ENCODE results near the gene TLN1.

DNA sequence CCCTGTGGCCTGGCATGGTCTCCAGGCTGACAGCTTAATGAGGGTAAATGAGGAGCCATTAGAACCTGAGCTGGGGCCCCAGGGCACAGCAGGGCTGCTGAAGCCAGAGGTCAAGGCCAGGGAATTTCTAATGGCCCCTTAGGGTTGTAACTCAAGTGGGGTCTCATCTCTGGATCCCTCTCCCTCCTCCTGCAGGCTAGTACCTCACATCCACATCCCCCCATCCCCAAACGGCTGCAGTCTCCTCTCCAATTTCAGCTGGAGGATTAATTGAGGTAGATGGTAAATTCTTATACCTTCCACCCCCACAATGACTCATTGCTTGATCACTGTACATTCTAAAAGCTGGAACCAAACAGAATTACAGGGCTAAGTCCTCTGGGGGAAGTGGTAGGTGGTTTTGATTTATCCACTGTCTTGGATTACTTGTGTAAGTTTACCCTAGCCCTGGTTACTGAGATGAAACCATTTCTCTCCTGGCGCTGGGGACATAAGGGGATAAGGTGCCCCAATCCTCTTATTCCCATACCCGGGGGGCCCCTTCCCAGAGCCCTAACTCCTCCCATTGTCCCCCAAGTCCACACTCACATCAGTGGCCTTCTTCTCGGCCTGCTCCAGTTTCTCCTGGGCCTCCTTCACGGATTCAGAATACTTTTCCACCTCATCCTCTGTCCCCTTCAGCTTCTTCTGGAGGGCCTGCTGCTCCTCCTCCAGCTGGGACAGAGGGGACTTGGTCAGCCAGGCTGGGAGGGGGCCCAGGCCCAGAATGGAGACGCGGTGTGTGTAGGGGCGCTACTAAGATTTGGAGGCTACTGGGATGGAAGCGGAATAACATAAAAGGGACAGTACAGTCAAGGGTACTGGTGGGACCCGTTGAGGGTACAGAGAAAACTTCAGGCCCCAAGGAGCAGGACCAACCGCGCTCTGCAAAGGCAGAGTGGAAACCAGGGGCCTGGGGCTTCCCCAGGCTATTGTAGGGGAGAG is 43.1 kb downstream of the TLN1 start:
- TF ChIP-seq, protein P1, sequence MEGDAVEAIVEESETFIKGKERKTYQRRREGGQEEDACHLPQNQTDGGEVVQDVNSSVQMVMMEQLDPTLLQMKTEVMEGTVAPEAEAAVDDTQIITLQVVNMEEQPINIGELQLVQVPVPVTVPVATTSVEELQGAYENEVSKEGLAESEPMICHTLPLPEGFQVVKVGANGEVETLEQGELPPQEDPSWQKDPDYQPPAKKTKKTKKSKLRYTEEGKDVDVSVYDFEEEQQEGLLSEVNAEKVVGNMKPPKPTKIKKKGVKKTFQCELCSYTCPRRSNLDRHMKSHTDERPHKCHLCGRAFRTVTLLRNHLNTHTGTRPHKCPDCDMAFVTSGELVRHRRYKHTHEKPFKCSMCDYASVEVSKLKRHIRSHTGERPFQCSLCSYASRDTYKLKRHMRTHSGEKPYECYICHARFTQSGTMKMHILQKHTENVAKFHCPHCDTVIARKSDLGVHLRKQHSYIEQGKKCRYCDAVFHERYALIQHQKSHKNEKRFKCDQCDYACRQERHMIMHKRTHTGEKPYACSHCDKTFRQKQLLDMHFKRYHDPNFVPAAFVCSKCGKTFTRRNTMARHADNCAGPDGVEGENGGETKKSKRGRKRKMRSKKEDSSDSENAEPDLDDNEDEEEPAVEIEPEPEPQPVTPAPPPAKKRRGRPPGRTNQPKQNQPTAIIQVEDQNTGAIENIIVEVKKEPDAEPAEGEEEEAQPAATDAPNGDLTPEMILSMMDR (conservative IDR thresholded peaks at IDR 0.05; ENCODE audit: low read length) = no peak
- TF ChIP-seq EZH2phosphoT487 (IDR thresholded peaks at IDR 0.05; ENCODE audit: borderline replicate concordance, low read depth, low read length) = no peak

Measured in OCI-LY7 (cell line).